Uterus (tissue), 4 donors: ENCODE results near the gene ZSWIM5. TPM values are rescaled to one million over a fixed set of nuclear protein-coding genes. Genes with fewer than 3 reads are reported as not detected.

ENCODE experiments used
- DNase-seq, 2 donors: peaks; one replicate each; pipeline ENCODE4 v3.0.0-alpha.2; 2019 to 2020
- H3K27ac ChIP-seq, 2 donors: fragments of 200-600 bp; sonication (generic); 1 replicate in 1 of 2; 2 replicates in 1 of 2; pipeline ENCODE4 v1.5.1; 2016 to 2018
- H3K27me3 ChIP-seq, 2 donors: fragments of 200-600 bp; sonication (generic); one replicate each; pipeline ENCODE4 v1.5.1; 2018 to 2019; ENCODE audit warnings: control low read depth in 1 of 2
- H3K36me3 ChIP-seq, 2 donors: fragments of 200-600 bp; sonication (generic); one replicate each; pipeline ENCODE4 v1.5.1; 2019; ENCODE audit warnings: control low read depth in 1 of 2
- H3K4me1 ChIP-seq, 2 donors: fragments of 200-600 bp; sonication (generic); one replicate each; pipeline ENCODE4 v1.5.1; 2018 to 2019; ENCODE audit warnings: control low read depth in 1 of 2
- H3K4me3 ChIP-seq, 2 donors: fragments of 200-600 bp; sonication (generic); 1 replicate in 1 of 2; 2 replicates in 1 of 2; pipeline ENCODE4 v1.5.1; 2018 to 2019; ENCODE audit warnings: mild to moderate bottlenecking in 1 of 2
- H3K9me3 ChIP-seq, 2 donors: fragments of 200-600 bp; sonication (generic); one replicate each; pipeline ENCODE4 v1.5.1; 2019; ENCODE audit warnings: control low read depth in 1 of 2
- CTCF ChIP-seq, 4 experiments: fragments of 200-600 bp in 2 of 4; fragments of 450-650 bp in 2 of 4; sonication (generic) in 2 of 4; IDR thresholded peaks; one replicate each; pipeline ENCODE4 v1.5.1; 2016 to 2019; ENCODE audit warnings: antibody characterized with exemption in 4 of 4, mild to moderate bottlenecking in 2 of 4, moderate library complexity in 1 of 4
- POLR2A ChIP-seq, 2 donors: fragments of 450-650 bp; IDR thresholded peaks; one replicate each; pipeline ENCODE4 v1.6.1; 2016; ENCODE audit warnings: antibody characterized with exemption in 2 of 2, mild to moderate bottlenecking in 1 of 2, moderate library complexity in 1 of 2
- intact Hi-C: fragments of 100-400 bp; cut with DNase I; formaldehyde crosslinking; loops from one replicate; pipeline ENCODE4 v1.15.1; 2023; ENCODE audit warnings: low total_unique reads
- total RNA-seq, 4 donors: library from RNA; depleted of rRNA in 3 of 4; stranded (reverse); fragments of >200 nt in 3 of 4; gene quantifications; one replicate each; pipeline versions ENCODE4 v1.1.0 to v1.2.4, GENCODE V29; 2014 to 2023
- donor health status: DM: yes; HTN: yes; CAD: no.

ZSWIM5 gene
- total RNA-seq, 4 donors from 2014 or later, result 1.5 to 6.6 (median 3.6) TPM

- DNase-seq, result no peak
- no peak for TF ChIP-seq POLR2A (IDR thresholded peaks at IDR 0.05)
- no peak for TF ChIP-seq CTCF (IDR thresholded peaks at IDR 0.05)
- intact Hi-C loops, result no loop called here
- Histone ChIP-seq H3K4me3 (no peak overlapping the region), H3K36me3 (no peaks in the 10 kb centered on the region), H3K4me1 (no peaks in the 10 kb centered on the region), H3K27me3 (no peaks in the 10 kb centered on the region), H3K27ac (no peak overlapping the region), H3K9me3 (no peaks in the 10 kb centered on the region)
Observed at GRCh38 chr1:45200906-45201500, 5.4 kb downstream of the ZSWIM5 start.

GRCh38 chr1:45200435-45200834 lies 6.0 kb downstream of the ZSWIM5 start:
- intact Hi-C loops, result no loop called here
- DNase-seq, result no peak

GRCh38 chr1:45198185-45198584 lies 8.2 kb downstream of the ZSWIM5 start:
- Histone ChIP-seq H3K27me3 (no peaks in the 10 kb centered on the region), H3K4me3 (no peak overlapping the region), H3K27ac (no peak overlapping the region), H3K36me3 (no peaks in the 10 kb centered on the region), H3K4me1 (no peaks in the 10 kb centered on the region), H3K9me3 (no peaks in the 10 kb centered on the region)
- intact Hi-C loops, result no loop called here
- TF ChIP-seq POLR2A (IDR thresholded peaks at IDR 0.05) (no peak), CTCF (IDR thresholded peaks at IDR 0.05) (no peak)
- DNase-seq, result no peak

More at GRCh38 chr1:45200435-45200834, 6.0 kb downstream of the ZSWIM5 start:
- Histone ChIP-seq H3K36me3 (no peaks in the 10 kb centered on the region), H3K4me1 (no peaks in the 10 kb centered on the region), H3K9me3 (no peaks in the 10 kb centered on the region), H3K4me3 (no peak overlapping the region), H3K27me3 (no peaks in the 10 kb centered on the region), H3K27ac (no peak overlapping the region)
- TF ChIP-seq POLR2A (IDR thresholded peaks at IDR 0.05) (no peak), CTCF (IDR thresholded peaks at IDR 0.05) (no peak)

GRCh38 chr1:45196863-45197262 lies 9.5 kb downstream of the ZSWIM5 start:
- no peaks in the 10 kb centered on the region for H3K9me3 ChIP-seq
- H3K27me3 ChIP-seq, result no peaks in the 10 kb centered on the region
- H3K4me1 ChIP-seq, result no peaks in the 10 kb centered on the region
- no peak for DNase-seq
- no peaks in the 10 kb centered on the region for H3K36me3 ChIP-seq
- intact Hi-C loops, result no loop called here
- TF ChIP-seq POLR2A (IDR thresholded peaks at IDR 0.05) (no peak), CTCF (IDR thresholded peaks at IDR 0.05) (no peak)
- H3K27ac ChIP-seq, result no peak overlapping the region
- no peak overlapping the region for H3K4me3 ChIP-seq

- Histone ChIP-seq H3K9me3 (no peaks in the 10 kb centered on the region), H3K4me1 (no peaks in the 10 kb centered on the region), H3K36me3 (no peaks in the 10 kb centered on the region), H3K27ac (no peak overlapping the region), H3K27me3 (no peaks in the 10 kb centered on the region), H3K4me3 (no peak overlapping the region)
- no peak for DNase-seq
- intact Hi-C loops, result no loop called here
- TF ChIP-seq POLR2A (IDR thresholded peaks at IDR 0.05) (no peak), CTCF (IDR thresholded peaks at IDR 0.05) (no peak)
Observed at GRCh38 chr1:45191418-45191783, 15.0 kb downstream of the ZSWIM5 start.
